HG02678 (cell line): ENCODE measurements around the gene CCNQ.
A peak's percentile ranks its signal among the peaks of the same experiment; 100 is the strongest.

Experiments used
- ATAC-seq: cut with Tn5 transposase; IDR thresholded peaks from one replicate; pipeline ENCODE4 v1.9.1; 2021; ENCODE audit warnings: mild to moderate bottlenecking, moderate library complexity; ENCODE audit not compliant: unreplicated experiment

Gene CCNQ

DNA sequence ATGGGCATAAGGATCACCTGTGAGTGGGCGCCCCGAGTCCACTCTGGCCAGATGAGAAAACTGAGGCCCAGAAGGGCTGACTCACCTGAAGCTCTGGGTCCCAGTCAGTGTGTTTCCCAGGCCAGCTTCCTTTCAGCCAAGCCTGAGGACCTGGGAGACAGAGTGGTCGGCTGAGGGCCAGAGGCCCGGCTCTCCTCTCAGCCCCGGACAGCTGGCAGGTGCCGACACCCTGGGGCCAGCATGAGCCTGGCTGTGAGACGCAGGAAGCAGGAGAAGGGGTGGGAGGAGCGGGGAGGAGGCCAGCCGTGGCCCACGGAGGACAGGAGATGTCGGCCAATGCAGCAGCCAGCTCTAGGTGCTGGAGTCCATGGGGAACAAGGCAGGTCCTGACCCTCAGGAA is 52.6 kb downstream of the CCNQ start:
- ATAC-seq: no peak

- no peak for ATAC-seq
Measured at GRCh38 chrX:153544727-153545126, 54.2 kb downstream of the CCNQ start.

DNA sequence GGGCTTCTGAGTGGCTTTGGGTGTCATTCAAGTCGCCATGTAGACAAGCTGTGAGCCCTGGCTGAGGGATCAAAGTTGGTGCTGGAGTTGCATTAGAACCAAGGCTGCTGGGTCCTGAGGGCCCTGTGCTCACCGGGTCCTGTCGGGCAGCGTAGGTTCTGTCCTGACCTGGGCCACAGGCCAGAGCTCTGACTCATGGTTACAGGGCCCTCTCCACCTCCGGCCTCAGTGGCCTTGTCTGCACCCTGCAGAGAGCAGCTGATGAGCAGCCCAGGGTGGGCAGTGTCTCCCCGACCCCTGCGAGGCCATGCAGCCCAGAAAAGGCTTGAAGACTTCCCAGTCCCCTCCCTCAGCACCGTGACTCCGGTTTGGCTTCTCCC is 59.0 kb downstream of the CCNQ start:
- ATAC-seq: no peak

DNA sequence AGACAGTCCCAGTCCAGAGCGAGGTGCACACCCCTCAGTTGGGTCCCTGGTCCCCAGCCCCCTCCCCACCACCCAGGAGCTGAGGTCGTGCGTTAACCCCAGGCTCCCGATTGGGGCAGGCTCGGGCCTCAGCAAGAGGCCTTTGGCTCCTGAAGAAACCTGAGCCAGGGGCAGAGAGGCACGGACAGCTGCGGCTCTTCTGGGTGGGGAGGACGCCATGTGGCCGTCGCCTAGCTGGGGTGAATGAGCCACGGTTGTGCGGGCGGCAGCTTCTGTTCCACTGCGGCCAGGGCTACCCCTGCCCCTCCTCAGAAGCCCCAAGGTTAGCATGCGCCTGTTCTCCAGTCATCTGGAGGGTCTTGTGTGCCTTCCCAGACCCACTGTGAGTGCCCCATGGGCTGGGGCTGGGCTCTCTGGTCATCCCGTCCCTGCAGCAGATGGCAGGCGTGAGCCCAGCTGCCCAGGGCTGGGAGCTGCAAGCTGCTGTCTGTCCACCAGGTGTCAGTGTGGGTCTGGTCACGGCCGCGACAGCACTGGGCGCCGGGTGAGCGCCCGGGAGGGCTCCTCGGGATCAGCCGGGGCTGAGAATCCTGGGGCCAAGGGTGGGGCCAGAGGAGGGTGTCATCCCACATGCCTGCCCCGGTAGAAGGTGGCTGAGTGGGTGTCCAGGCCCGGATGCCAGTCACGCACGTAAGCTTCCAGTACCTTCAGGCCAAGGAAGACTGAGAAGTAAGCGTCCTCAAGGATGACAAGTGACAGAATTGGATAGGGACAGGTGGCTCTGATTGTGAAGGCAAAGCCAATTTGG is 59.6 kb downstream of the CCNQ start:
- ATAC-seq: peak; percentile 64

GRCh38 chrX:153538424-153538823 is 60.5 kb downstream of the CCNQ start:
- no peak for ATAC-seq
